CMK (cell line): Measurements from ENCODE around the gene AMMECR1.
A peak's percentile ranks its signal among the peaks of the same experiment; 100 is the strongest.
"Not testable (repeated sequence)": the region's sequence is repeated elsewhere in the genome, so short reads cannot be mapped to it uniquely, and the experiment has no call there.

ENCODE experiments used
- DNase-seq: peaks from one replicate; pipeline ENCODE4 v3.0.0-alpha.2; 2010; ENCODE audit warnings: low read depth

Gene AMMECR1

GRCh38 chrX:110257889-110258288, 60.0 kb downstream of the AMMECR1 start:
- DNase-seq, result no peak

GRCh38 chrX:110252711-110253110, 65.2 kb downstream of the AMMECR1 start:
- no peak for DNase-seq

- no peak for DNase-seq
Observed at GRCh38 chrX:110251961-110252360, 65.9 kb downstream of the AMMECR1 start.

GRCh38 chrX:110251526-110251925, 66.4 kb downstream of the AMMECR1 start:
- DNase-seq, result peak; percentile 24

- no peak for DNase-seq
Observed at GRCh38 chrX:110250847-110251246, 67.0 kb downstream of the AMMECR1 start.

GRCh38 chrX:110248578-110248977, 69.3 kb downstream of the AMMECR1 start:
- no peak for DNase-seq

- no peak for DNase-seq
Observed at GRCh38 chrX:110245011-110245410, 72.9 kb downstream of the AMMECR1 start.

GRCh38 chrX:110242371-110242770, 75.5 kb downstream of the AMMECR1 start:
- no peak for DNase-seq

GRCh38 chrX:110241816-110242215, 76.1 kb downstream of the AMMECR1 start:
- no peak for DNase-seq

GRCh38 chrX:110238259-110238658, 79.6 kb downstream of the AMMECR1 start:
- not testable (repeated sequence) for DNase-seq

- DNase-seq, result not testable (repeated sequence)
Observed at GRCh38 chrX:110231485-110231884, 86.4 kb downstream of the AMMECR1 start.

GRCh38 chrX:110229497-110230111, 88.3 kb downstream of the AMMECR1 start:
- not testable (repeated sequence) for DNase-seq

GRCh38 chrX:110228453-110228852, 89.4 kb downstream of the AMMECR1 start:
- DNase-seq, result no peak

- DNase-seq, result no peak
Observed at GRCh38 chrX:110226931-110227330, 91.0 kb downstream of the AMMECR1 start.

- DNase-seq, result no peak
Observed at GRCh38 chrX:110224926-110225617, 92.8 kb downstream of the AMMECR1 start.

GRCh38 chrX:110222497-110223257, 95.2 kb downstream of the AMMECR1 start:
- no peak for DNase-seq

GRCh38 chrX:110219920-110220319, 98.0 kb downstream of the AMMECR1 start:
- no peak for DNase-seq

- DNase-seq, result no peak
Observed at GRCh38 chrX:110218591-110218990, 99.3 kb downstream of the AMMECR1 start.

- no peak for DNase-seq
Observed at GRCh38 chrX:110216027-110216426, 101.9 kb downstream of the AMMECR1 start.

- no peak for DNase-seq
Observed at GRCh38 chrX:110215411-110215810, 102.5 kb downstream of the AMMECR1 start.

- no peak for DNase-seq
Observed at GRCh38 chrX:110214684-110215083, 103.2 kb downstream of the AMMECR1 start.

- no peak for DNase-seq
Observed at GRCh38 chrX:110213183-110213582, 104.7 kb downstream of the AMMECR1 start.

GRCh38 chrX:110212299-110212698, 105.6 kb downstream of the AMMECR1 start:
- DNase-seq, result no peak
